B cell (primary cell): ENCODE results near the gene SH3TC1. TPM values are rescaled to one million over a fixed set of nuclear protein-coding genes. Genes with fewer than 3 reads are reported as not detected.

Source experiments
- ATAC-seq: fragments of 200-7000 bp; cut with Tn5 transposase; one replicate; pipeline ENCODE4 v1.10.0; 2021; ENCODE audit warnings: low read depth, mild to moderate bottlenecking, moderate number of reproducible peaks, moderate library complexity
- CTCF ChIA-PET: fragments of 350-600 bp; sonication (Branson Sonifier 250); formaldehyde crosslinking; loops from one replicate; lab custom pipeline; 2021; ENCODE audit warnings: antibody characterized with exemption, inconsistent platforms; lab: Charles Lee
- POLR2A ChIA-PET: fragments of 350-600 bp; sonication (Branson Sonifier 250); formaldehyde crosslinking; loops from one replicate; lab custom pipeline; 2021; ENCODE audit warnings: antibody characterized with exemption; lab: Charles Lee
- DNase-seq: peaks from one replicate; pipeline ENCODE4 v3.0.0; 2013
- H2AFZ ChIP-seq: 2 replicates; pipeline ENCODE4 v1.6.1; 2012; ENCODE audit warnings: mild to moderate bottlenecking, low read depth, low read length; ENCODE audit not compliant: insufficient read depth, poor library complexity, severe bottlenecking
- H3K27ac ChIP-seq, 2 donors: 1 replicate in 1 of 2; 2 replicates in 1 of 2; pipeline ENCODE4 v1.5.1; 2012 to 2013; ENCODE audit warnings: low read length in 2 of 2, mild to moderate bottlenecking in 2 of 2, moderate library complexity in 1 of 2
- H3K27me3 ChIP-seq, 4 experiments: fragments of 200-600 bp in 1 of 4; sonication (generic) in 1 of 4; replicated peaks in 1 of 4; 1 replicate in 2 of 4; 2 replicates in 2 of 4; pipeline versions ENCODE4 v1.6.1 to v1.7.0; 2013 to 2016; ENCODE audit warnings: low read length in 3 of 4, mild to moderate bottlenecking in 2 of 4, mixed read lengths in 1 of 4, moderate library complexity in 1 of 4; ENCODE audit not compliant: insufficient read depth in 4 of 4, control insufficient read depth in 3 of 4; ENCODE audit errors: control extremely low read depth in 1 of 4
- H3K36me3 ChIP-seq, 2 experiments: replicated peaks in 1 of 2; 1 replicate in 1 of 2; 2 replicates in 1 of 2; pipeline versions ENCODE4 v1.6.1 to v1.7.1; 2013; ENCODE audit warnings: low read length in 1 of 2; ENCODE audit not compliant: insufficient read depth in 2 of 2, control insufficient read depth in 1 of 2; ENCODE audit errors: control extremely low read depth in 1 of 2, extremely low read depth in 1 of 2
- H3K4me1 ChIP-seq, 2 donors: fragments of 200-600 bp in 1 of 2; sonication (generic) in 1 of 2; 1 replicate in 1 of 2; 2 replicates in 1 of 2; pipeline versions ENCODE4 v1.5.1 to v1.6.1; 2013 to 2017; ENCODE audit warnings: low read length in 2 of 2; ENCODE audit not compliant: control insufficient read depth in 2 of 2, insufficient read depth in 2 of 2
- H3K4me2 ChIP-seq: replicated peaks from 2 replicates; pipeline ENCODE3; 2012; ENCODE audit warnings: mild to moderate bottlenecking, low read depth, low read length; ENCODE audit not compliant: poor library complexity, severe bottlenecking
- H3K4me3 ChIP-seq, 5 experiments: fragments of 200-600 bp in 1 of 5; sonication (generic) in 1 of 5; 1 replicate in 3 of 5; 2 replicates in 2 of 5; pipeline versions ENCODE4 v1.5.1 to v1.7.0; 2011 to 2016; ENCODE audit warnings: low read length in 4 of 5, mild to moderate bottlenecking in 4 of 5, low read depth in 2 of 5, control low read depth in 1 of 5, moderate library complexity in 1 of 5; ENCODE audit not compliant: insufficient read depth in 1 of 5; ENCODE audit errors: control extremely low read depth in 1 of 5, extremely low read depth in 1 of 5
- H3K79me2 ChIP-seq: fragments of 200-600 bp; sonication (generic); one replicate; pipeline ENCODE4 v1.6.0; 2016; ENCODE audit warnings: low read length; ENCODE audit not compliant: control insufficient read depth, insufficient read depth
- H3K9ac ChIP-seq: fragments of 200-600 bp; sonication (generic); 2 replicates; pipeline ENCODE4 v1.6.1; 2017; ENCODE audit warnings: mild to moderate bottlenecking, low read length, moderate library complexity
- H3K9me3 ChIP-seq, 3 donors: one replicate each; pipeline versions ENCODE4 v1.6.1 to v1.7.1; 2013; ENCODE audit warnings: low read length in 2 of 3; ENCODE audit not compliant: control insufficient read depth in 2 of 3, insufficient read depth in 1 of 3; ENCODE audit errors: control extremely low read depth in 1 of 3
- H4K20me1 ChIP-seq: 2 replicates; pipeline ENCODE4 v1.6.0; 2012; ENCODE audit warnings: mild to moderate bottlenecking, low read length; ENCODE audit not compliant: insufficient read depth, control insufficient read depth, poor library complexity, severe bottlenecking
- H3K27ac Mint-ChIP-seq: one replicate; pipeline ENCODE4 v1.8.0; 2021; ENCODE audit warnings: mixed read lengths
- H3K27me3 Mint-ChIP-seq: one replicate; pipeline ENCODE4 v1.8.0; 2021; ENCODE audit warnings: mixed read lengths
- H3K4me1 Mint-ChIP-seq: one replicate; pipeline ENCODE4 v1.8.0; 2021; ENCODE audit warnings: mixed read lengths
- H3K4me3 Mint-ChIP-seq: one replicate; pipeline ENCODE4 v1.8.0; 2021; ENCODE audit warnings: mixed read lengths
- H3K9me3 Mint-ChIP-seq: one replicate; pipeline ENCODE4 v1.8.0; 2022; ENCODE audit warnings: mixed read lengths; ENCODE audit not compliant: insufficient read depth
- CTCF ChIP-seq: fragments of 200-600 bp; IDR thresholded peaks from one replicate; pipeline ENCODE4 v1.8.0; 2022; ENCODE audit warnings: antibody characterized with exemption, mild to moderate bottlenecking
- EZH2 ChIP-seq: IDR thresholded peaks from 2 replicates; pipeline ENCODE4 v1.6.1; 2012; ENCODE audit warnings: borderline replicate concordance, low read depth, mild to moderate bottlenecking, moderate library complexity, low read length; ENCODE audit not compliant: insufficient read depth, poor library complexity, severe bottlenecking
- WGBS: methylation state at CpG from one replicate; pipeline ENCODE4 v1.1.5; 2013; ENCODE audit warnings: missing lambda C conversion rate; ENCODE audit not compliant: insufficient coverage; 5-methylcytosine and 5-hydroxymethylcytosine counted together
- intact Hi-C: fragments of 100-400 bp; cut with micrococcal nuclease; formaldehyde crosslinking; loops from one replicate; pipeline ENCODE4 v1.10.0; 2022
- polyA plus RNA-seq: library from polyadenylated mRNA; depleted of rRNA; stranded (reverse); fragments of >200 nt; gene quantifications from 2 replicates; pipeline ENCODE4 v1.2.3, GENCODE V29; 2012
- total RNA-seq, 2 donors: library from RNA; stranded (reverse); fragments of 120-200 nt in 1 of 2; gene quantifications; 1 replicate in 1 of 2; 2 replicates in 1 of 2; pipeline versions ENCODE4 v1.2.3 to v1.2.4, GENCODE V29; 2013 to 2022

Gene SH3TC1
- total and polyA plus RNA-seq, 2 donors (not counting 1 experiment from before 2014, with no cell fraction given) = 63.8 to 388 TPM

GRCh38 chr4:8278421-8279287 lies 79.6 kb downstream of the SH3TC1 start:
- no peaks in the 10 kb centered on the region for H3K4me1 ChIP-seq
- peaks cover 4% of the 10 kb centered on the region for H3K27me3 Mint-ChIP-seq
- DNase-seq (no peak), ATAC-seq (no peak)
- intact Hi-C loops = no loop called here
- H3K9me3 ChIP-seq = no peaks in the 10 kb centered on the region
- H3K4me3 ChIP-seq = no peak overlapping the region
- H3K27ac Mint-ChIP-seq = no peak overlapping the region
- no peaks in the 10 kb centered on the region for H3K36me3 ChIP-seq
- no peak overlapping the region for H3K4me2 ChIP-seq
- H3K79me2 ChIP-seq = no peaks in the 10 kb centered on the region
- H3K4me1 Mint-ChIP-seq = no peaks in the 10 kb centered on the region
- POLR2A ChIA-PET = no interaction called here
- no peaks in the 10 kb centered on the region for H4K20me1 ChIP-seq
- no peak overlapping the region for H3K4me3 Mint-ChIP-seq
- no peak overlapping the region for H3K9ac ChIP-seq
- 19% methylated on average over 7 of the region's 17 CpGs for WGBS
- H2AFZ ChIP-seq = no peak overlapping the region
- CTCF ChIA-PET = no interaction called here
- no peaks in the 10 kb centered on the region for H3K9me3 Mint-ChIP-seq
- TF ChIP-seq CTCF = no peak
- no peak for TF ChIP-seq EZH2
- no peaks in the 10 kb centered on the region for H3K27me3 ChIP-seq
- H3K27ac ChIP-seq = no peak overlapping the region
